ENCODE measurements around the gene PLXNB3. TPM values are rescaled to one million over a fixed set of nuclear protein-coding genes. Genes with fewer than 3 reads are reported as not detected.
A peak's percentile ranks its signal among the peaks of the same experiment; 100 is the strongest.
"Not testable (repeated sequence)": the region's sequence is repeated elsewhere in the genome, so short reads cannot be mapped to it uniquely, and the experiment has no call there.

Gene PLXNB3
- total RNA-seq, result 10 to 100 TPM; 16.8 to 19.1 TPM
- long read RNA-seq, donor 1, partial matches to known transcripts, result 1 of 10 reads
- long read RNA-seq, donor 1, other reads (novel, unspliced or antisense), result 9 of 10 reads
- long read RNA-seq, donor 2, partial matches to known transcripts, result 1 of 3 reads
- long read RNA-seq, donor 2, other reads (novel, unspliced or antisense), result 2 of 3 reads

DNA sequence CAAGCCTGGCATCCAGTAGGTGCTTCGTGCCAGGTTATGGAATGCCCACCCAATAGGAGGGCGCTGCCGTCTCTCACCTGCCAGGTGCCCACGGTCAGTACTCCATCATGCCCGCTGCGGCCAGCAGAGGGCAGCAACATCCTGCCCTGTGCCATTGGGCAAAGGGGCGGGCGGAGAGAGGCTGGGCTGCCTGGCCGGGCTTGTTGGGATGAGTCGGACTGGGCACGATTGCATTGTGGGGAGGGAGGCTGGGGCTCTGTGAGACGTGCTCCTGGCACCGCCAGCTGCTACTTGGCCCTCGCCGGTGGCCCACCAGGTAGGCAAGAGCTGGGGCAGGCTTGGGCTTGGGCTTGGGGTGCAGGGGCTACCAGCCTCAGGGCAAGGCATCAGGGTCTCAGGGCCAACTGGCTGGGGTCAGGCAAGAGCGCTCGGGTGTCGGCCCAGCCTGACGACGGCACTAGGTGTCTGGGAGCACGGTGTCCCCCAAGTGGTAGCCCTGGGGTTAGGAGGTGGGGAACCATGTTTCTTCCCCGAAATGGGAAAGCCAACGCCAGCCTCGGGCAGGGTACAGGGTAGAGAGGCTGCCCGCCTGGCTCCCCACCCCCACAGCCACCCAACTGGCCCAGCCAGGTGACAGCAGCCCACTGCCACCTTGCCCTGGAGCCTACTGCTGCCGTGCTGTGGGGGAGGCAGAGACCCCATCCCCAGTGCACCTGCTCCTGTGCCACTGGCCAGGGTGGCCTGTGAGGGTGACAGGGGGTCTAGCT is at the start of gene PLXNB3:
Gene PLXNB3, plus strand, starts transcription at position 261 of the 767 bp plus-strand sequence. CDS start 1,287 bp downstream, outside the sequence.
- peak; percentile 93 for DNase-seq (ENCODE audit: low spot score)
- intact Hi-C loops (cut with DNase I), result loop anchor here in 1 of 2 donors (2.0 kb wide), 1 partner anchor 189 kb away; no protein-coding TSS in a partner anchor

DNA sequence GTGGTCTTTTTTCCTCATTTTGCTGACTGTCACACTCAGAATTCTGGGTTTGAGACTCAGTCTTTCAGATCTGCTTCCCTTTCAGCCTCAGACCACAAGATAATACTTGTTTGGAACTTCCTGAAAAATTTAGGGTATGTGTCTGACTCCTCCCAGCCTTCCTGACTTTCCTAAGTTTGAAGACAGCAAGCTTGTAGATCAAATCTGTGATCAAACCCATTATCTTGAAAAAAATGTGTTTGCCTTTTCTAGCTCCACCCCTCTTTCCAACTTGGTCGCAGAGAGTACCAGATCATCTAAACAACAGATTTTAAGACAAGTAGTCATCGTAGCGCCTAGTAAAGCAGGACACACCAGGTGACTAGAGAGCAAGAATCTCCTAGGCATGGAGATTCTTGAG is 49.8 kb upstream of the PLXNB3 start:
- intact Hi-C loops (cut with DNase I), result no loop called here
- DNase-seq (ENCODE audit: low spot score), result no peak

DNA sequence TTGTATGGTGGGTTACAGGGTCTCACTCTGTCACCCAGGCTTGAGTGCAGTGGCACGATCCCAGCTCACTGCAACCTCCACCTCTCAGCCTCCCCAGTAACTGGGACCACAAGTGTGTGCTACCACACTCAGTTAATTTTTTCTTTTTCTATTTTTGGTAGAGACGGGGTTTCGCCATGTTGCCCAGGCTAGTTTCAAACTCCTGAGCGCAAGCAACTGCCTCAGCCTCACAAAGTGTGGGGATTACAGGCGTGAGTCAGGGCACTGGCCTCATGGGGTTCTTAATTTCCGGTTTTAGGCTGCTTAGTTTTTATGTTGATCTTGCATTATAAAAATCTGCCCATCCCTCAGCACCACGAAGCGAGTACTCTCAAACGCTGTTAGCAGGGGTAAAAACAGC is 46.6 kb upstream of the PLXNB3 start:
- intact Hi-C loops (cut with DNase I), result no loop called here
- DNase-seq (ENCODE audit: low spot score), result no peak

DNA sequence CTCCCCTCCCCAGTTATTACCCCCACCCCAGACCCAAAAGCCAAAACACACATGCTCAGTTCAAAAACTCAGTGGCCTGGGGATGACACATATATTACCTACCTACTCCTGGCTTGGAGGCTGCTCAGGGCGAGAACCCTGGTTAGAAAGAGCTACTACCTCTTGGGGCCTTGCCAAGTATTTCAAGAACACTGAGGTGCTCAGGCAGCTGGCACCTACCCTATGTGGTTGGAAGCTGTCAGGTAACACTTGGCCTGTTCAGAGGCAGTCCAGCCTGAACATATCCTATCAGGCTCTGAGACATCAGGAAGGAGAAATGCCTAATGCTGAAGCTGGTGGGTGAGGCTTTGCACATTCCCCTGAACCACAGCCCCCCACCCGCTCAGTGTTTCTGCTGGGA is 44.8 kb upstream of the PLXNB3 start:
- DNase-seq (ENCODE audit: low spot score), result no peak
- intact Hi-C loops (cut with DNase I), result no loop called here

DNA sequence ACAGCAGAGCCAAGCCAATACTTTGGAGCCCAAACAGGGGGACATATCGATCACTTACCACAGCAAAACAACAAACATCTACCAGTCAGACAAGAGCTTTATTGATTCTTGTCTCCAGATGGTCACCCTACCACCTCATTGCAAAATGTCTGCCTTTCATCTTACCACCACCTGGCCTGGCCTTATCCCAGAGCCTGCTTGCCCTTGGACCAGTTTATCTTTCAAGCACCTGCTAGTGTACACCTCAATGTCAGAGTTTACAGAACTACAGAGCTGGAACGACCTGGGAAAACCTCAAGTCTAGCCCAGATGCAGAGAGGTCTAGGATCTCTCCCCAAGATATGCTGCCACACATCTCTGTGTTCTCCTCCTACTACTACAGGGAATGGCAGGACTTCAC is 44.3 kb upstream of the PLXNB3 start:
- intact Hi-C loops (cut with DNase I), result no loop called here

DNA sequence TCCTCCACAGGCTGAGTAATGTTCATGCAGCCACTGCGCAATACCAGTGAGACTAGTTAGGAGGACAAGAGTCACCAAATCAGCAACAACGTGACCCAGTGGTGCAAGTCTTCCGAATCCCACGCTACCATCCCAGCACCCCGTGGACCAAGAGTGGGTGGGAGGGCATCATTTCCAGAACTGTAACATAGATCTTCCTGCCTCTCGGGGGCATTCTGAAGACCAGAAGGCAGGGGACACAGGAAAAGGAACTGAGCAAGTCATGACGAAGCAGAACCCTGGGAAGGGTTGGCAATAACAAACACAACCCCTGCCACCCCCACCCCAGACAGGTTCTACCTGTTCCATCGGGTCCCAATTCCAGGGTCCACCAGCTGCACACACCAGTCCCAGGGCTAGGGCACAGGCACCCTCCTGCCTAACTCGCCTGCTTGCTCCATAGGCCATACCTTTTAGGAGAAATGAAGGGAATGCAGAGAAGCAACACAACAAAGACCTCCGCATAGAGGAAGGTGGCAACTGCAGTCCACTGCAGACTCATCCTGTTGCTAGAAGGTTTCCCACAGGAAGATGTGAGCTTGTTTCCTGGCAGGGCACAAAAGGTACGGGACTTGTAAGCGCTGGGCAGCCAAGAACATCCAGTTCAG is 41.2 kb upstream of the PLXNB3 start:
- no peak for DNase-seq (ENCODE audit: low spot score)
- intact Hi-C loops (cut with DNase I), result no loop called here

More for the DNA sequence above, 44.3 kb upstream of the PLXNB3 start:
- no peak for DNase-seq (ENCODE audit: low spot score)

DNA sequence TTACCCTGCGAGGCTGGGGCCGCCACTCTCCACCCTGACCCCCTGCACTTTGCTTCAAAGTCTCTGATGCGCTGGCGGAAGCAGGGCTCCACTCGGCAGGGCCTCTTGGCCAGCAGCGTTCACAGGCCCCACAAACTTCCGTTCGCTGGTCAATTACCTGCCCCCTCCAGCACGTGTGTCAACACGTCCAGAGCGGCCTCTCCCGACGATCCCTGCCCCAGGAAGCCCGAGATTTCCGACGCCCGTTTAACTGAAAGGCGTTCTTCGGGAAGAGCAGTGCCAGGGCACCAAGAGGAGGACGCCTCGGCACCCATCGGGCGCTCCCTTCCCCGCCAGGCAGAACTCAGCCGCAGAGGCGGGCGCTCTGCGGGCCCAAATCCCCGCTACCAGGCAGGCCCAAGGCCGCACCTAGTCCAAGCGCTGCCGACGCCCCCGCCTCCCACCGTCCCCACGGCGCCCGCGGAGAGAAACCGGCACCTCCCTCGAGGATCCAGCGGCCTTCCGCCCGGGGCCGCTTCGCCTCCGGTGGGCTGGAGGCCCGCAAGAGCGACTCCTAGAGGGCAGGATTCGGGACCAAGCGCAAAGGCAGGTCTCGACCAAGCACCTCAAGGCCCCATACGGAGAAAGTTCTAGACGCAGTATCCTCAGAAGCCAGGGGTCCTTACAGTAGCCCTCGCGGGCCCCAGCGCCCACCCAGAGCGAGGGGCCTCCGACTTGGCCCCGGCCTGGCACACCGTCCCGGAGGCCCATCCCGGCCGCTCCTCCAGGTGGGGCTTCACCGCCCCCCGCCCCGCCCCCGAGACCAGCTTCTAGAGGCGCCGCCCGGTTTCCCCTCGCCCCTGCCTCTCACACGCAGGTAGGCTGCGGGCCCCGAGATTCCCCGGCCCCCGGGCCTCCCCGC is 40.4 kb upstream of the PLXNB3 start:
- no peak for DNase-seq (ENCODE audit: low spot score)
- intact Hi-C loops (cut with DNase I), result no loop called here

DNA sequence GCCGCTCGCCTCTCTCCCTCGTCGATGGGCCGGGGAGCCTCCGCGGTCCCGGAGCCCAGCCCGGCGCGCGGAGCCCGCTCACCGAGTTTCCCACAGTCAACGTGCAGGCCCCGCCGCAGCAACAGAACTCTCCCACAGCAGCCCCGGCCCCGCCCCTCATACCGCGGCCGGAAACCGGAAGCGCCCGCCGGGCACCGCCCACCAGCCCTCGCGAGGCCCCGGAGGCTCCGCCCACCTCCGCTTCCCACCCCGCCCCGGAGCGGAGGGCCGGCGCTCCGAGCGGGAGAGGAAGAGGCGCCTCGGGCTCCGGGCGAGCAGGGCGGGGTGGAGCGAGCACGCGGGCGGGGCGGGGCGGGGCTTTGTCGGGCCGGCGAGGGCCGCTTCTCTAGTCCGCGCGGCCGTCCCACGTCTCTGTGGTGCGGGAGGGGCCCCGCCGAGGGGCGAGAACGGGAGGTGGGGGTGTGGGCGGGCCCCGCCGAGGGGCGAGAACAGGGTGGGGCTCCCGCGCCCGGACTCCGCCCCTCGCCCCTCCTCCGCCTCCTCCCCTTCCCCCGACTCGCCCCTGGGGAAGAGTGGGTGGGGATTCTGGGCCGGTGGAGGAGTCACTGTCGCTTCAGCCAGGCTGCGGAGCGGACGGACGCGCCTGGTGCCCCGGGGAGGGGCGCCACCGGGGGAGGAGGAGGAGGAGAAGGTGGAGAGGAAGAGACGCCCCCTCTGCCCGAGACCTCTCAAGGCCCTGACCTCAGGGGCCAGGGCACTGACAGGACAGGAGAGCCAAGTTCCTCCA is 39.6 kb upstream of the PLXNB3 start, which contains the start of the genes ABCD1 and BCAP31:
Gene ABCD1, plus strand, starts transcription at position 605 of the 787 bp plus-strand sequence. CDS start 411 bp downstream, outside the sequence.
Gene BCAP31, minus strand, starts transcription at position 136 of the 787 bp plus-strand sequence. CDS start 1,143 bp downstream, outside the sequence.
- DNase-seq (ENCODE audit: low spot score), result peak; percentile 96
- intact Hi-C loops (cut with DNase I), result no loop called here

DNA sequence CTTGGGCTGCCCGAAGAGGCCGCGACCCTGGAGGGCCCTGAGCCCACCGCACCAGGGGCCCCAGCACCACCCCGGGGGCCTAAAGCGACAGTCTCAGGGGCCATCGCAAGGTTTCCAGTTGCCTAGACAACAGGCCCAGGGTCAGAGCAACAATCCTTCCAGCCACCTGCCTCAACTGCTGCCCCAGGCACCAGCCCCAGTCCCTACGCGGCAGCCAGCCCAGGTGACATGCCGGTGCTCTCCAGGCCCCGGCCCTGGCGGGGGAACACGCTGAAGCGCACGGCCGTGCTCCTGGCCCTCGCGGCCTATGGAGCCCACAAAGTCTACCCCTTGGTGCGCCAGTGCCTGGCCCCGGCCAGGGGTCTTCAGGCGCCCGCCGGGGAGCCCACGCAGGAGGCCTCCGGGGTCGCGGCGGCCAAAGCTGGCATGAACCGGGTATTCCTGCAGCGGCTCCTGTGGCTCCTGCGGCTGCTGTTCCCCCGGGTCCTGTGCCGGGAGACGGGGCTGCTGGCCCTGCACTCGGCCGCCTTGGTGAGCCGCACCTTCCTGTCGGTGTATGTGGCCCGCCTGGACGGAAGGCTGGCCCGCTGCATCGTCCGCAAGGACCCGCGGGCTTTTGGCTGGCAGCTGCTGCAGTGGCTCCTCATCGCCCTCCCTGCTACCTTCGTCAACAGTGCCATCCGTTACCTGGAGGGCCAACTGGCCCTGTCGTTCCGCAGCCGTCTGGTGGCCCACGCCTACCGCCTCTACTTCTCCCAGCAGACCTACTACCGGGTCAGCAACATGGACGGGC is 38.8 kb upstream of the PLXNB3 start:
- intact Hi-C loops (cut with DNase I), result no loop called here
- DNase-seq (ENCODE audit: low spot score), result no peak

DNA sequence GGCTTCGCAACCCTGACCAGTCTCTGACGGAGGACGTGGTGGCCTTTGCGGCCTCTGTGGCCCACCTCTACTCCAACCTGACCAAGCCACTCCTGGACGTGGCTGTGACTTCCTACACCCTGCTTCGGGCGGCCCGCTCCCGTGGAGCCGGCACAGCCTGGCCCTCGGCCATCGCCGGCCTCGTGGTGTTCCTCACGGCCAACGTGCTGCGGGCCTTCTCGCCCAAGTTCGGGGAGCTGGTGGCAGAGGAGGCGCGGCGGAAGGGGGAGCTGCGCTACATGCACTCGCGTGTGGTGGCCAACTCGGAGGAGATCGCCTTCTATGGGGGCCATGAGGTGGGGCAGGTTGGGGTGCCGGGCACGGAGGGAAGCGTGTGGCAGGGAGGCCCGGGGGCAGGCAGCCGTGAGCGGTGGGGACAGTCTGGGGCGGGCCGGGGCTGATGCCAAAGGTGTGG is 38.2 kb upstream of the PLXNB3 start:
- intact Hi-C loops (cut with DNase I), result no loop called here
- DNase-seq (ENCODE audit: low spot score), result no peak

DNA sequence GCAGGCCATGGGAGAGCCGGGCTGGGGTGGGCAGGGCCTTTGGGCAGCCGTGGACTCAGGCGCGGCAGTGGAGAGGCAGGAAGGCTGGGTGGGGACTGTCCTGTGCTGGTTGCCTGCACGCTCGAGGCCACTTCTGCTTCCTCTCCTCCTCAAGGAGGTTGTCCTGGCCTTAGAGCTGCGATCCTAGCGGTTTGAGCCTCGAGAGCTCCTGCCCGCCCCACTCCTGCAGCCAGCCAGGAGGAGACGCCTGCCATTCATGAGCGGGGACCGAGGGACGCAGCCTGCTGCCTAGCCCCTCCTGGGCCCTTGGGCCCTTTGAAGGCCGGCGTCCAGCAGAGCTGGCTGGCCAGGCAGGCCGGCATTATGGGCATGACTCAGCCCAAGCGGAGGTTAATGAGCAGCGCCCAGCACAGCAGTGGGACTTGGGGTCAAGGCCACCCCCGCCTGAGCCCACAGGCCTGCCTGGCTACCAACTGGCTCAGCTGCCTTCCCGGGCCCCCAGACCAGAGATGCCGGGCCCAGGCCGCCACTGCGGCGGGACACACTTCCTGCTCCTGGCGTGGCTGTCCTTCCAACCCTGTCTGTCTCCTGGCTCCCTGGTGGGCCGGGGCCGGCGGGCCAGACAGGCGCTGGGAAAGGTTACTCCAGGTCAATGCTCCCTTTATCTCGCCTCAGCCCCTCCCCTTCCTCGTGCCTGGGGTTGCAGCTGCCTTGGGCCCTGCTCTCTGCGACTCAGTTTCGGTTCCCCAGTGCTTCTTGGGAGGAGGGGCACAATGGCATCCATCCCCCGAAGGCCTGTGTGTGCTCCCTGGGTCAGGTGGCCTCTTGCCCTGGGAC is 37.5 kb upstream of the PLXNB3 start:
- peak; percentile 89 for DNase-seq (ENCODE audit: low spot score)

DNA sequence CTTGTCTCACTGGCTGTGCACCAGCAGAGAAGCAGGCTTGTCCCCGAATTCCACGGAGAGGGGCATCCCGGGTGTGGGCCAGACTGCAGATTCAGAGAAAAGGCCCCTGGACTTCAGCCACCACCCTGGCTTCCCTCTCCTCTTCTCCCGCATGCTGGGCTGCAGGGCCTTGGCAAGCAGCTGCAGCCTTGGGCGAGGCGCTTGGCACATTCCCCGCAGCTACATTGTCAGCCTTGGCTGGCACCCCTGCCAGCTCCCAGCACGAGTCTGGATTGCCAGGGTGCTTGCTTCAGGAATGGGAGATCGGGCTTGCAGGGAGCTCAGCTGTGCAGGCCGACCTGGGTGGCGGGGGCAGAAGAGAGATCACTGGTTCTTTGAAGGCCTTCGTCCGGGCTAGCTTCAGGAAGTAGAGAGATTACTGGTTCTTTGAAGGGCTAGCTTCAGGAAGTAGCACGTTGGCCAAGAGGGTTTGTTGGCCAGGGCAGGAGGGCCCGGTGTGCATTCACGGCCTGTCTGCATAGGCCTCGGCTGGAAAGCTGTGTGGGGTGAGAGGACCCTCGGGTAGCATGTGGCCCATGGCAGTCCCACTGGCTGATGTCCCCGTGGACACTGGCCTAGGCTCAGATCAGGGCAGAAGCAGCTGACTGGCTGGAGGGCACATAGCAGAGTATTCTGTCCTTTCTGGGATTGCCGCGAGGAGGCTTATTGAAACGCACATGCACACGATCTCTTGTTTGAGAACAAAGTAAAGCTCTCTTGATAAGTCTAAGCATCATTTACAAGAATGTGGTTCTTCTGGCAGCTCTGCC is 36.7 kb upstream of the PLXNB3 start:
- DNase-seq (ENCODE audit: low spot score), result no peak
- intact Hi-C loops (cut with DNase I), result no loop called here

More for the DNA sequence above, 37.5 kb upstream of the PLXNB3 start:
- intact Hi-C loops (cut with DNase I), result no loop called here

DNA sequence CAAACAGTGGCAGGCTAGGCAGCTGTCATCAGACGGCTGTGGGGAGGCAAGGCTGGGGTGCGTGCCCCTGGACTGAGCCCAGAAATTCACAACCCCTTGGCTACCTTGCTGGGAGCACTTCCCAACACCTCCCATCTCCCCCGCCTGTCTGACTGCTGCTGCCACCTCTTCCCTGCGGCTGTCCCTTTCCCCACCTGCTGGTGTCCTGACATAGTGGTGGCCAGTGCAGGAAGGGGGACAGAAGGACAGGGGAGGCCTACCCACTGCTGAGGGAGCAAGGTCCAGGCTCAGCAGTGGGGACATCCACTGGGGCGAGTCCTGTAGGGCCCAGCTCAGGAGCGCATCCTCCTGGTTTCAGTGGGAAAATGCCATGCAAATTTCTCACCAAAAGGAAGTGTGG is 36.0 kb upstream of the PLXNB3 start:
- intact Hi-C loops (cut with DNase I), result no loop called here
- no peak for DNase-seq (ENCODE audit: low spot score)

DNA sequence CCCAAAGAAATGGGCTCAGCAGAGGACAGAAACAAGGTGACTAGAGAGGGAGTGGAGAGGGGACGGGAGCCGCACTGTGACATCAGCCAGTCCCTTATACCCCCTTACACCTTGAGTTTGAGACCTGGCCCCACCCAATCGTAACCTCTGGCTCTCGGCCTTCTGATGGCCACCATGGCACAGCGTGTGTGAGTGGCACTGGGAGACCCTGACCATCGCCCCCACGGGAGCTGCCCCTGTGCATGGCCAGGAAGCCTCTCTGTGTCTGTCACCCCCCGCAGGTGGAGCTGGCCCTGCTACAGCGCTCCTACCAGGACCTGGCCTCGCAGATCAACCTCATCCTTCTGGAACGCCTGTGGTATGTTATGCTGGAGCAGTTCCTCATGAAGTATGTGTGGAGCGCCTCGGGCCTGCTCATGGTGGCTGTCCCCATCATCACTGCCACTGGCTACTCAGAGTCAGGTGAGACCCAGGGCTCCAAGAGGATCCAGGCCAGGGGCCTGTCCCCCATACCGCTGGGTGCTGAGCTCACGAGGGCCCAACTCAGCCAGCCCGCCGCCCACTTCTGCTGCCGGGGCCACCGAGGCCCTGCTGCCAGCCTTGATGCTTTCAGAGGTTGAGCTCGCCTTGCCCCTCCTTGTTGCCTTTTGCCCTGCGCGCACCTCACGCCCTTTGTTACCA is 35.0 kb upstream of the PLXNB3 start:
- intact Hi-C loops (cut with DNase I), result no loop called here
- DNase-seq (ENCODE audit: low spot score), result no peak

DNA sequence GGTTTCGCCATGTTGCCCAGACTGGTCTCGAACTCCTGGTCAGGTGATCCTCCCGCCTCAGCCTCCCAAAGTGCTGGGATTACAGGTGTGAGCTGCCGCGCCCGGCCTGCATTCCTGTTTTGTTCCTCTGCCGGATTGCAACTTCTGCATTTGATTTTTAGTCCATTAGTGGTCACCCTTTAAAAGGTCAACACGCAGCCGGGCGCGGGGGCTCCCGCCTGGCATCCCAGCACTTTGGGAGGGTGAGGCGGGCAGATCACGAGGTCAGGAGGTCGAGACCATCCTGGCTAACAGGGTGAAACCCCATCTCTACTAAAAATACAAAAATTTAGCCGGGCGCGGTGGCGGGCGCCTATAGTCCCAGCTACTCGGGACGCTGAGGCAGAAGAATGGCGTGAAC is 33.9 kb upstream of the PLXNB3 start:
- intact Hi-C loops (cut with DNase I); DNase-seq (ENCODE audit: low spot score): not testable (repeated sequence)
